Measurements from ENCODE around the gene ZBTB18.

ZBTB18 gene

GRCh38 chr1:244064621-244065020 lies 13.5 kb downstream of the ZBTB18 start:
- no peak for DNase-seq

- DNase-seq, result no peak
Observed at GRCh38 chr1:244065063-244065793, 14.1 kb downstream of the ZBTB18 start.

- DNase-seq, result no peak
Observed at GRCh38 chr1:244065960-244066388, 14.9 kb downstream of the ZBTB18 start.

- DNase-seq, result no peak
Observed at GRCh38 chr1:244066954-244067716, 16.1 kb downstream of the ZBTB18 start.

- no peak for DNase-seq
Observed at GRCh38 chr1:244067893-244068292, 16.8 kb downstream of the ZBTB18 start.

- no peak for DNase-seq
Observed at GRCh38 chr1:244068567-244068966, 17.5 kb downstream of the ZBTB18 start.

GRCh38 chr1:244069326-244069898 lies 18.3 kb downstream of the ZBTB18 start:
- no peak for DNase-seq

GRCh38 chr1:244074559-244075171 lies 23.6 kb downstream of the ZBTB18 start:
- DNase-seq, result peak; percentile 68

GRCh38 chr1:244075247-244075722 lies 24.2 kb downstream of the ZBTB18 start:
- no peak for DNase-seq

GRCh38 chr1:244076740-244077139 lies 25.7 kb downstream of the ZBTB18 start:
- DNase-seq, result no peak

- no peak for DNase-seq
Observed at GRCh38 chr1:244077473-244078220, 26.6 kb downstream of the ZBTB18 start.

- DNase-seq, result no peak
Observed at GRCh38 chr1:244080343-244080929, 29.4 kb downstream of the ZBTB18 start.

GRCh38 chr1:244082969-244083368 lies 31.9 kb downstream of the ZBTB18 start:
- DNase-seq, result no peak

GRCh38 chr1:244083383-244083943 lies 32.4 kb downstream of the ZBTB18 start:
- DNase-seq, result no peak

- no peak for DNase-seq
Observed at GRCh38 chr1:244084763-244085162, 33.7 kb downstream of the ZBTB18 start.

- DNase-seq, result no peak
Observed at GRCh38 chr1:244085891-244086290, 34.8 kb downstream of the ZBTB18 start.

GRCh38 chr1:244087021-244087560 lies 36.0 kb downstream of the ZBTB18 start:
- no peak for DNase-seq

GRCh38 chr1:244087611-244088010 lies 36.5 kb downstream of the ZBTB18 start:
- DNase-seq, result no peak

GRCh38 chr1:244088161-244088560 lies 37.1 kb downstream of the ZBTB18 start:
- no peak for DNase-seq

GRCh38 chr1:244089561-244089960 lies 38.5 kb downstream of the ZBTB18 start:
- no peak for DNase-seq

GRCh38 chr1:244090645-244091044 lies 39.6 kb downstream of the ZBTB18 start:
- DNase-seq, result no peak

Measured in activated CD8-positive, alpha-beta memory T cell treated with anti-CD3 and anti-CD28 coated beads, Interleukin-2, amount 50 U/mL, for 4 hours (primary cell).